GM12878 (cell line): Measurements from ENCODE around the gene FRRS1L. TPM values are rescaled to one million over a fixed set of nuclear protein-coding genes. Genes with fewer than 3 reads are reported as not detected.

Experiments used
- ATAC-seq: fragments of 200-7000 bp; cut with Tn5 transposase; 3 replicates; pipeline ENCODE4 v1.9.1; 2020; ENCODE audit warnings: mild to moderate bottlenecking, moderate library complexity
- BruUV-seq: library from RNA; stranded (reverse); fragments of 400-500 nt; replicated peaks from 2 replicates; lab custom pipeline; 2021; lab: Mats Ljungman, UMichigan
- CTCF ChIA-PET: fragments of 300-600 bp; sonication (Branson Sonifier 250); formaldehyde crosslinking; extraction: SDS; loops from one replicate; lab custom pipeline; 2021; ENCODE audit warnings: inconsistent platforms; lab: Yijun Ruan, JAX
- POLR2A ChIA-PET: fragments of 350-600 bp; formaldehyde crosslinking; extraction: SDS; loops from one replicate; lab custom pipeline; 2021; ENCODE audit warnings: inconsistent platforms; lab: Charles Lee
- RAD21 ChIA-PET: fragments of 300-600 bp; sonication (Branson Sonifier 250); formaldehyde crosslinking; loops from one replicate; lab custom pipeline; 2023; ENCODE audit warnings: antibody characterized with exemption; ENCODE audit not compliant: unreplicated experiment; lab: Charles Lee
- SMC1A ChIA-PET: fragments of 300-600 bp; sonication (Branson Sonifier 250); formaldehyde crosslinking; loops from one replicate; lab custom pipeline; 2023; ENCODE audit not compliant: unreplicated experiment, uncharacterized antibody; lab: Charles Lee
- DNase-seq: peaks from one replicate; pipeline ENCODE4 v3.0.0-alpha.2; 2011; ENCODE audit warnings: low read depth, low spot score
- FAIRE-seq: peaks from 3 replicates; lab custom pipeline; 2011; peaks lifted over from hg19 to GRCh38; lab: Jason Lieb, UNC
- H2AFZ ChIP-seq: 2 replicates; pipeline ENCODE4 v1.6.0; 2011; ENCODE audit warnings: low read depth, low read length, control low read depth; ENCODE audit not compliant: control insufficient read depth
- H3K27ac ChIP-seq: 2 replicates; pipeline ENCODE4 v1.5.1; 2011; ENCODE audit warnings: control low read depth; ENCODE audit not compliant: control insufficient read depth, insufficient read depth
- H3K27me3 ChIP-seq, 2 experiments: replicated peaks in 1 of 2; 2 replicates each; pipeline versions ENCODE4 v1.6.0 to v1.6.1; 2011; ENCODE audit warnings: low read length in 1 of 2; ENCODE audit not compliant: control insufficient read depth in 2 of 2, insufficient read depth in 2 of 2
- H3K36me3 ChIP-seq, 2 experiments: 2 replicates each; pipeline ENCODE4 v1.5.1; 2011; ENCODE audit warnings: low read length in 1 of 2; ENCODE audit not compliant: control insufficient read depth in 2 of 2, insufficient read depth in 2 of 2
- H3K4me1 ChIP-seq: 2 replicates; pipeline ENCODE4 v1.6.1; 2011; ENCODE audit warnings: mild to moderate bottlenecking, low read length, moderate library complexity, mixed read lengths; ENCODE audit not compliant: control insufficient read depth, insufficient read depth
- H3K4me2 ChIP-seq: 2 replicates; pipeline ENCODE4 v1.6.0; 2011; ENCODE audit warnings: control low read depth; ENCODE audit not compliant: control insufficient read depth, insufficient read depth
- H3K4me3 ChIP-seq: fragments of 200-600 bp; sonication (generic); 2 replicates; pipeline ENCODE4 v1.5.1; 2016
- H3K79me2 ChIP-seq: 2 replicates; pipeline ENCODE4 v1.6.0; 2011; ENCODE audit warnings: low read length; ENCODE audit not compliant: control insufficient read depth, insufficient read depth
- H3K9ac ChIP-seq: 2 replicates; pipeline ENCODE4 v1.8.0; 2011; ENCODE audit warnings: low read length, control low read depth, mixed read lengths; ENCODE audit not compliant: control insufficient read depth, insufficient read depth
- H3K9me3 ChIP-seq: replicated peaks from 3 replicates; pipeline ENCODE4 v1.5.1; 2011; ENCODE audit warnings: mild to moderate bottlenecking, low read length; ENCODE audit not compliant: control insufficient read depth, insufficient read depth
- H4K20me1 ChIP-seq: 2 replicates; pipeline ENCODE4 v1.6.0; 2011; ENCODE audit not compliant: control insufficient read depth, insufficient read depth
- ASH2L ChIP-seq: fragments of 300-600, 200-600 bp; sonication (generic); IDR thresholded peaks from 2 replicates; pipeline ENCODE4 v1.6.1; 2017; ENCODE audit warnings: low read depth, mild to moderate bottlenecking, borderline replicate concordance
- HDGF ChIP-seq: fragments of 450-650 bp; IDR thresholded peaks from 2 replicates; pipeline ENCODE4 v1.6.1; 2016; ENCODE audit warnings: antibody characterized with exemption
- JUND ChIP-seq: IDR thresholded peaks from 2 replicates; pipeline ENCODE4 v1.6.1; 2012; ENCODE audit warnings: low read depth, mild to moderate bottlenecking, low read length, improper control_type of control experiment, moderate library complexity
- KAT2A ChIP-seq: conservative IDR thresholded peaks from 2 replicates; pipeline ENCODE4 v1.6.1; 2011; ENCODE audit warnings: low read depth, low read length; ENCODE audit not compliant: control insufficient read depth
- MTA3 ChIP-seq: IDR thresholded peaks from 2 replicates; pipeline ENCODE4 v1.6.1; 2012; ENCODE audit warnings: low read length, inconsistent platforms, borderline replicate concordance
- MYB ChIP-seq: fragments of 150-350 bp; IDR thresholded peaks from 2 replicates; pipeline ENCODE4 v1.6.1; 2014; ENCODE audit warnings: mild to moderate bottlenecking, low read depth, low read length, borderline replicate concordance
- RAD51 ChIP-seq: fragments of 450-650 bp; IDR thresholded peaks from 2 replicates; pipeline ENCODE4 v1.6.1; 2016; ENCODE audit warnings: moderate library complexity, mild to moderate bottlenecking, inconsistent platforms
- RB1 ChIP-seq: fragments of 450-650 bp; formaldehyde crosslinking; IDR thresholded peaks from 2 replicates; pipeline ENCODE4 v1.6.1; 2017; ENCODE audit warnings: mild to moderate bottlenecking, borderline replicate concordance
- RBBP5 ChIP-seq: fragments of 200-600 bp; sonication (generic); conservative IDR thresholded peaks from 2 replicates; pipeline ENCODE4 v1.6.1; 2016
- RCOR1 ChIP-seq: conservative IDR thresholded peaks from 2 replicates; pipeline ENCODE4 v1.6.1; 2012; ENCODE audit warnings: low read depth, low read length, improper control_type of control experiment
- SPI1 ChIP-seq: IDR thresholded peaks from 2 replicates; pipeline ENCODE4 v1.6.1; 2011; ENCODE audit warnings: low read depth, mild to moderate bottlenecking, low read length, moderate library complexity, borderline replicate concordance; ENCODE audit not compliant: insufficient read depth
- SREBF1 ChIP-seq: IDR thresholded peaks from 2 replicates; pipeline ENCODE4 v1.6.1; 2012; ENCODE audit warnings: mild to moderate bottlenecking, low read length
- STAT3 ChIP-seq: IDR thresholded peaks from 2 replicates; pipeline ENCODE4 v1.6.1; 2011; ENCODE audit warnings: low read depth, low read length, improper control_type of control experiment
- ZNF24 ChIP-seq: fragments of 450-650 bp; IDR thresholded peaks from 2 replicates; pipeline ENCODE4 v1.6.1; 2017; ENCODE audit warnings: antibody characterized with exemption, mild to moderate bottlenecking
- WGBS: methylation state at CpG from one replicate; pipeline ENCODE4 v1.1.6; 2016; ENCODE audit warnings: low lambda C conversion rate; ENCODE audit not compliant: insufficient replicate concordance, insufficient coverage; ENCODE audit errors: missing lambda C conversion rate; 5-methylcytosine and 5-hydroxymethylcytosine counted together
- in situ Hi-C: fragments of 300-500 bp; cut with MboI; formaldehyde crosslinking; loops from 9 replicates; pipeline ENCODE4 v1.14.3; 2018; ENCODE audit warnings: mixed read lengths
- intact Hi-C: fragments of 100-400 bp; cut with micrococcal nuclease; formaldehyde crosslinking; loops from one replicate; pipeline ENCODE4 v1.14.2; 2022; ENCODE audit not compliant: unreplicated experiment
- polyA plus RNA-seq, 11 experiments: library from polyadenylated mRNA; depleted of rRNA in 4 of 11; unstranded in 6 of 11; stranded (reverse) in 5 of 11; fragments of >200 nt; fragmentation: Nextera tagmentation in 4 of 11; fragmentation: Illumina TruSeq in 1 of 11; extraction: Ambion mirVana in 4 of 11; extraction: Trizol in 1 of 11; gene quantifications; 1 replicate in 1 of 11; 2 replicates in 10 of 11; pipeline versions ENCODE4 v1.2.1 to v1.2.3, GENCODE V29; 2011 to 2016; ENCODE audit warnings: inconsistent platforms in 2 of 11, missing spikeins in 2 of 11, low read depth in 1 of 11
- total RNA-seq, 4 experiments: library from RNA; depleted of rRNA in 3 of 4; stranded (reverse); fragments of >200 nt in 3 of 4; fragmentation: Illumina TruSeq in 1 of 4; extraction: Trizol in 1 of 4; gene quantifications; 2 replicates each; pipeline versions ENCODE4 v1.2.1 to v1.2.3, GENCODE V29; 2013 to 2021
- TF ChIP-seq, protein P1 (sequence below): fragments of 450-650 bp; IDR thresholded peaks from 2 replicates; pipeline ENCODE4 v1.6.1; 2018; ENCODE audit warnings: borderline replicate concordance, mild to moderate bottlenecking; ENCODE audit not compliant: partially characterized antibody
- TF ChIP-seq, protein P2 (sequence below): IDR thresholded peaks from 2 replicates; pipeline ENCODE4 v1.6.1; 2011; ENCODE audit warnings: borderline replicate concordance, low read depth, mild to moderate bottlenecking, moderate library complexity, mixed read lengths, low read length; ENCODE audit not compliant: insufficient read depth; ENCODE audit errors: extremely low read length

FRRS1L gene
- total and polyA plus RNA-seq, 10 of the 15 experiments (the other 5 are each of a cell fraction or from before 2014, with no cell fraction given): not detected

DNA sequence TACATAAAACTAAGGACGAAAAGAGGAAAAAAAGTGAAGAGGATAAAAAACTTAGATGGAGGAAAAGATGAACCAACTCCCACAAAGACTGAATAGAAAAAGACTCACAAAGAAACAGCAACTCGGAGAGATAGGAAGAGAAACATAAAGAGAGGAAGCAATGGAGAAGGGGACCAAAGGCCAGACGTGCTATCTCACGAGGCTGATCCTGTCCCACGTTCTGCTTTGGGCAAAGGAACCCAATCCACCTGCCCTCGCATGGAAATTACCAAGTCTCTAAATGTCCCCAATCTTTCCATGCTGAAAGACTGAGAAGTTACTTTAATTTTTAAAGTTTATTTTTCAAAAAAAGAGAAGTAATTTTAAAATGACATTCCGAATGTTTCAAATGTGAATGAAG, 83.9 kb downstream of the FRRS1L start:
- CTCF ChIA-PET: no interaction called here

More for the DNA sequence above, 83.9 kb downstream of the FRRS1L start:
- POLR2A ChIA-PET: interaction anchor here (0.7 kb wide), 1 partner anchor 29 kb away, joined by 5 read pairs; no protein-coding TSS in a partner anchor
- no peak for ATAC-seq
- H3K36me3 ChIP-seq: peaks cover 2 to 21% of the 10 kb centered on the region in 2 experiments
- FAIRE-seq: no peak
- no peak overlapping the region for H3K9ac ChIP-seq
- in situ Hi-C loops: no loop called here
- H3K4me1 ChIP-seq: peaks cover 9% of the 10 kb centered on the region; the same call in 1 of the 2 replicates
- no peaks in the 10 kb centered on the region for H3K27me3 ChIP-seq
- TF ChIP-seq RB1: no peak
- no peak for TF ChIP-seq ZNF24
- no peak for TF ChIP-seq MYB
- no peak for TF ChIP-seq RAD51
- TF ChIP-seq, protein P1, sequence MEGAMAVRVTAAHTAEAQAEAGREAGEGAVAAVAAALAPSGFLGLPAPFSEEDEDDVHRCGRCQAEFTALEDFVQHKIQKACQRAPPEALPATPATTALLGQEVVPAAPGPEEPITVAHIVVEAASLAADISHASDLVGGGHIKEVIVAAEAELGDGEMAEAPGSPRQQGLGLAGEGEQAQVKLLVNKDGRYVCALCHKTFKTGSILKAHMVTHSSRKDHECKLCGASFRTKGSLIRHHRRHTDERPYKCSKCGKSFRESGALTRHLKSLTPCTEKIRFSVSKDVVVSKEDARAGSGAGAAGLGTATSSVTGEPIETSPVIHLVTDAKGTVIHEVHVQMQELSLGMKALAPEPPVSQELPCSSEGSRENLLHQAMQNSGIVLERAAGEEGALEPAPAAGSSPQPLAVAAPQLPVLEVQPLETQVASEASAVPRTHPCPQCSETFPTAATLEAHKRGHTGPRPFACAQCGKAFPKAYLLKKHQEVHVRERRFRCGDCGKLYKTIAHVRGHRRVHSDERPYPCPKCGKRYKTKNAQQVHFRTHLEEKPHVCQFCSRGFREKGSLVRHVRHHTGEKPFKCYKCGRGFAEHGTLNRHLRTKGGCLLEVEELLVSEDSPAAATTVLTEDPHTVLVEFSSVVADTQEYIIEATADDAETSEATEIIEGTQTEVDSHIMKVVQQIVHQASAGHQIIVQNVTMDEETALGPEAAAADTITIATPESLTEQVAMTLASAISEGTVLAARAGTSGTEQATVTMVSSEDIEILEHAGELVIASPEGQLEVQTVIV: no peak
- no peak for TF ChIP-seq SREBF1
- TF ChIP-seq ASH2L: no peak
- no peak for TF ChIP-seq RCOR1
- TF ChIP-seq SPI1: no peak
- TF ChIP-seq, protein P2, sequence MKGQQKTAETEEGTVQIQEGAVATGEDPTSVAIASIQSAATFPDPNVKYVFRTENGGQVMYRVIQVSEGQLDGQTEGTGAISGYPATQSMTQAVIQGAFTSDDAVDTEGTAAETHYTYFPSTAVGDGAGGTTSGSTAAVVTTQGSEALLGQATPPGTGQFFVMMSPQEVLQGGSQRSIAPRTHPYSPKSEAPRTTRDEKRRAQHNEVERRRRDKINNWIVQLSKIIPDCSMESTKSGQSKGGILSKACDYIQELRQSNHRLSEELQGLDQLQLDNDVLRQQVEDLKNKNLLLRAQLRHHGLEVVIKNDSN: no peak
- no peak for TF ChIP-seq KAT2A
- no peak for TF ChIP-seq MTA3
- no peak for TF ChIP-seq HDGF
- TF ChIP-seq STAT3: no peak
- TF ChIP-seq RBBP5: no peak
- TF ChIP-seq JUND: no peak
- TF ChIP-seq, all 136 proteins: peak for 0
- Histone ChIP-seq H3K79me2 (no peaks in the 10 kb centered on the region), H3K27ac (no peak overlapping the region), H3K4me2 (no peak overlapping the region), H2AFZ (no peak overlapping the region), H3K9me3 (no peaks in the 10 kb centered on the region), H3K4me3 (no peak overlapping the region), H4K20me1 (no peaks in the 10 kb centered on the region)
- BruUV-seq: no TSS peak
- WGBS: 91% methylated on average over 7 of the region's 7 CpGs
- ChIA-PET RAD21 (no interaction called here), SMC1A (no interaction called here)
- DNase-seq: no peak
- intact Hi-C loops: no loop called here
